CD4-positive, CD25-positive, alpha-beta regulatory T cell (primary cell): Measurements from ENCODE around the gene FAM229A. TPM values are rescaled to one million over a fixed set of nuclear protein-coding genes. Genes with fewer than 3 reads are reported as not detected.
"Not testable (repeated sequence)": the region's sequence is repeated elsewhere in the genome, so short reads cannot be mapped to it uniquely, and the experiment has no call there.

Experiments used
- ATAC-seq, 2 donors: fragments of 150-1000 bp; cut with Tn5 transposase; one replicate each; pipeline ENCODE4 v1.10.0; 2021; ENCODE audit warnings: low read depth in 2 of 2, moderate number of reproducible peaks in 2 of 2, moderate library complexity in 1 of 2
- DNase-seq, 3 donors: peaks; one replicate each; pipeline versions ENCODE4 v3.0.0 to v3.0.0-alpha.2; 2012 to 2022; ENCODE audit warnings: mixed read lengths in 1 of 3
- H3K27ac ChIP-seq: one replicate; pipeline ENCODE4 v1.7.0; 2013; ENCODE audit warnings: mild to moderate bottlenecking, low read length; ENCODE audit not compliant: insufficient read depth, poor library complexity, severe bottlenecking
- H3K27me3 ChIP-seq: one replicate; pipeline ENCODE4 v1.7.0; 2013; ENCODE audit warnings: low read length; ENCODE audit not compliant: control insufficient read depth, insufficient read depth
- H3K36me3 ChIP-seq: one replicate; pipeline ENCODE4 v1.7.0; 2013; ENCODE audit warnings: mild to moderate bottlenecking, low read length, moderate library complexity; ENCODE audit not compliant: control insufficient read depth, insufficient read depth
- H3K4me1 ChIP-seq: 2 replicates; pipeline ENCODE4 v1.7.0; 2013; ENCODE audit warnings: mild to moderate bottlenecking, low read length; ENCODE audit not compliant: insufficient read depth, control insufficient read depth, poor library complexity, severe bottlenecking
- H3K4me3 ChIP-seq: one replicate; pipeline ENCODE4 v1.7.0; 2013; ENCODE audit warnings: low read depth, mild to moderate bottlenecking, low read length, moderate library complexity
- H3K9me3 ChIP-seq, 2 experiments: 1 replicate in 1 of 2; 2 replicates in 1 of 2; pipeline ENCODE4 v1.7.0; 2013; ENCODE audit warnings: low read length in 2 of 2, mild to moderate bottlenecking in 1 of 2, moderate library complexity in 1 of 2; ENCODE audit not compliant: control insufficient read depth in 2 of 2
- H3K27ac Mint-ChIP-seq, 3 donors: one replicate each; pipeline ENCODE4 v1.8.0; 2020 to 2022; ENCODE audit warnings: mild to moderate bottlenecking in 3 of 3, mixed read lengths in 3 of 3, moderate library complexity in 2 of 3
- H3K27me3 Mint-ChIP-seq: one replicate; pipeline ENCODE4 v1.8.0; 2022; ENCODE audit warnings: mild to moderate bottlenecking, mixed read lengths
- H3K36me3 Mint-ChIP-seq: one replicate; pipeline ENCODE4 v1.8.0; 2020; ENCODE audit warnings: mixed read lengths
- H3K4me1 Mint-ChIP-seq, 4 donors: one replicate each; pipeline ENCODE4 v1.8.0; 2020 to 2022; ENCODE audit warnings: mixed read lengths in 4 of 4, mild to moderate bottlenecking in 1 of 4
- H3K4me3 Mint-ChIP-seq, 4 donors: one replicate each; pipeline ENCODE4 v1.8.0; 2020 to 2022; ENCODE audit warnings: mild to moderate bottlenecking in 4 of 4, mixed read lengths in 4 of 4, moderate library complexity in 3 of 4
- H3K9me3 Mint-ChIP-seq, 7 donors: one replicate each; pipeline ENCODE4 v1.8.0; 2020 to 2022; ENCODE audit warnings: mixed read lengths in 7 of 7, mild to moderate bottlenecking in 3 of 7, moderate library complexity in 2 of 7
- polyA plus RNA-seq, 4 donors: library from polyadenylated mRNA; unstranded; fragments of 300-500 nt; fragmentation: Illumina TruSeq; gene quantifications; one replicate each; pipeline ENCODE4 v1.2.3, GENCODE V29; 2021
- total RNA-seq: library from RNA; stranded (reverse); gene quantifications from one replicate; pipeline ENCODE4 v1.2.3, GENCODE V29; 2022

Gene FAM229A
- total and polyA plus RNA-seq, 5 donors from 2014 or later: 0.14 to 43.2 (median 0.31) TPM; not detected in 2

DNA sequence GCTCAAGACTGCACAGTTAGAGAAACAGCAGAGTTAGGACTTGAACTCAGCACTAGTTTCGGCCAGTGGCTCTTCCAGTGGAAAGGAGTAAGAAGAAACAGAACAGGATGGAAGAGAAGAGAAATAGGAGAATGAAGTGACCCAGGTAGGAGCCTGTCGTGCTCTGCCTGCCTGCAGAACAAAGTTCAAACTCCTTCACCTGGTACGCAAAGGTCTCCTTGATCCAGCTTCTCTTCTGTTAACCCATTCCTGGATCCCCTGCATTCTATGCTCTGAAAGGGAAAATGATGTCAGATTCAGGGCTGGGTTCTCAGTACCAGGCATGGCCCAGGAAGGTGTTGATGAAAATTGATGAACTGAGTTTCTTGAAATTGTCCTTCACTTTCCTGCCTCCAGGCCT lies 3.9 kb downstream of the FAM229A start:
- no peak for ATAC-seq
- no peak overlapping the region for H3K4me3 Mint-ChIP-seq

DNA sequence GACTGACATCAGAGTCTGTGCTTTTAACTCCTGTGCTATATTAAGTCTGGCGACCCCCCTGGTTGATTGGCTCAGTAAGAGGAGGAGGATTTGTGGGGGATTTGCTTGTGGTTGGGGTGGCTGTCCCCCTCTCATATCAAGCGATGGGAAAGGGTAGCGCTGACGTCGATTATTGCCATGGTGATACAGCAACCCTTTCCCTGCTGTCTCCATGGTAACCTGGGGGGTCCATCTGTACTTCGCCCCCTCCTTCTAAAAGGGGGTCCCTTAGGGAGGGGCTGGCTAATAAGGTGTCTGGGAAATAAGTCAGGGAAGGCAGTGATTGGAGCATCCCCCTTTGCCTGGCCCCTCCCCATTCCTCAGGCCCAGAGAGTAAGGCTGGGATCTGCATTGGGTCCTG lies 4.7 kb downstream of the FAM229A start:
- no peak for ATAC-seq
- H3K9me3 Mint-ChIP-seq: no peaks in the 10 kb centered on the region
- H3K4me1 ChIP-seq: peaks cover 21% of the 10 kb centered on the region
- no peak overlapping the region for H3K27ac Mint-ChIP-seq
- H3K36me3 Mint-ChIP-seq: peaks cover 13% of the 10 kb centered on the region
- no peaks in the 10 kb centered on the region for H3K27me3 ChIP-seq
- no peak overlapping the region for H3K4me3 ChIP-seq
- no peak overlapping the region for H3K4me3 Mint-ChIP-seq
- H3K27ac ChIP-seq: no peak overlapping the region
- peaks cover 12% of the 10 kb centered on the region for H3K27me3 Mint-ChIP-seq
- H3K36me3 ChIP-seq: no peaks in the 10 kb centered on the region
- H3K9me3 ChIP-seq: no peaks in the 10 kb centered on the region
- peaks cover 0 to 38% (median 20%) of the 10 kb centered on the region in 4 donors for H3K4me1 Mint-ChIP-seq
- no peak for DNase-seq

More for the DNA sequence above, 3.9 kb downstream of the FAM229A start:
- Histone ChIP-seq H3K36me3 (no peaks in the 10 kb centered on the region), H3K4me1 (peaks cover 21% of the 10 kb centered on the region), H3K9me3 (no peaks in the 10 kb centered on the region), H3K4me3 (no peak overlapping the region), H3K27me3 (no peaks in the 10 kb centered on the region), H3K27ac (no peak overlapping the region)
- Mint-ChIP-seq H3K27ac (no peak overlapping the region), H3K36me3 (peaks cover 20% of the 10 kb centered on the region), H3K9me3 (no peaks in the 10 kb centered on the region), H3K4me1 (peaks cover 0 to 36% (median 22%) of the 10 kb centered on the region in 4 donors), H3K27me3 (peaks cover 13% of the 10 kb centered on the region)
- no peak for DNase-seq

DNA sequence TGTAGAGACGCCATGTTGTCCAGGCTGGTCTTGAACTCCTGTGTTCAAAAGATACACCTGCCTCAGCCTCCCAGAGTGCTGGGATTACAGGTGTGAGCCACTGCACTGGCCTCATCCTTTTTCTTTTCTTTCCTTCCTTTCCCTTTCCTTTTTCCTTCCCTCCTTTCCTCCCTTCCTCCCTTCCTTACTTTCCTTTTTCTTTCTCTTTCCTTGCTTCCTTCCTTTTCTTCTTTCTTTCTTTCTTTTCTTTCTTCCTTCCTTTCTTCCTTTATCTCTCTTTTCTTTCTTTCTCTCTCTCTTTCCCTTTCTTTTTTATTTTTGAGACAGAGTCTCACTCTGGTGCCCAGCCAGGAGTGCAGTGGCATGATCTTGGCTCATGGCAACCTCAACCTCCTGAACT lies 5.8 kb downstream of the FAM229A start:
- Histone ChIP-seq H3K36me3 (no peaks in the 10 kb centered on the region), H3K27ac (no peak overlapping the region), H3K4me1 (peaks cover 21% of the 10 kb centered on the region), H3K4me3 (no peak overlapping the region), H3K9me3 (no peaks in the 10 kb centered on the region), H3K27me3 (no peaks in the 10 kb centered on the region)
- DNase-seq: no peak
- peak overlapping the region in 1 of 4 donors; percentile 47 for H3K4me3 Mint-ChIP-seq
- H3K9me3 Mint-ChIP-seq: no peaks in the 10 kb centered on the region
- H3K36me3 Mint-ChIP-seq: peaks cover 10% of the 10 kb centered on the region
- no peak overlapping the region for H3K27ac Mint-ChIP-seq
- H3K27me3 Mint-ChIP-seq: peaks cover 8% of the 10 kb centered on the region
- peaks cover 0 to 39% (median 17%) of the 10 kb centered on the region in 4 donors for H3K4me1 Mint-ChIP-seq
- no peak for ATAC-seq

DNA sequence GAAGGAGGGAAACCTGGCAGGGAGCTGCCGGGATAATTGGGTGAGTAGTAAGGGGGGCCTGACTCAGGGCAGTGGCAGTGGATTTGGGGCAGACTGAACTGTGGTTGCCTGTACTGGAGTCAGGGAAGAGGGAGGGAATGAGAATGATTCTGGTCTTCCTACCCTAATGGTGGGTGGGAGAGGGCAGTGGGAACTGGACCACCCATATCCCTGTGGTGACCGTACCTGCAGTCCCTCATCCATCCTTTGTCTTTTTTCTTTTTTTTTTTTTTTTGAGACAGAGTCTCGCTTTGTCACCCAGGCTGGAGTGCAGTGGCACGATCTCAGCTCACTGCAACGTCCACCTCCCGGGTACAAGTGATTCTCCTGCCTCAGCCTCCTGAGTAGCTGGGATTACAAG lies 6.5 kb downstream of the FAM229A start:
- H3K4me1 ChIP-seq: peaks cover 19% of the 10 kb centered on the region
- DNase-seq, H3K9me3 Mint-ChIP-seq: not testable (repeated sequence)

DNA sequence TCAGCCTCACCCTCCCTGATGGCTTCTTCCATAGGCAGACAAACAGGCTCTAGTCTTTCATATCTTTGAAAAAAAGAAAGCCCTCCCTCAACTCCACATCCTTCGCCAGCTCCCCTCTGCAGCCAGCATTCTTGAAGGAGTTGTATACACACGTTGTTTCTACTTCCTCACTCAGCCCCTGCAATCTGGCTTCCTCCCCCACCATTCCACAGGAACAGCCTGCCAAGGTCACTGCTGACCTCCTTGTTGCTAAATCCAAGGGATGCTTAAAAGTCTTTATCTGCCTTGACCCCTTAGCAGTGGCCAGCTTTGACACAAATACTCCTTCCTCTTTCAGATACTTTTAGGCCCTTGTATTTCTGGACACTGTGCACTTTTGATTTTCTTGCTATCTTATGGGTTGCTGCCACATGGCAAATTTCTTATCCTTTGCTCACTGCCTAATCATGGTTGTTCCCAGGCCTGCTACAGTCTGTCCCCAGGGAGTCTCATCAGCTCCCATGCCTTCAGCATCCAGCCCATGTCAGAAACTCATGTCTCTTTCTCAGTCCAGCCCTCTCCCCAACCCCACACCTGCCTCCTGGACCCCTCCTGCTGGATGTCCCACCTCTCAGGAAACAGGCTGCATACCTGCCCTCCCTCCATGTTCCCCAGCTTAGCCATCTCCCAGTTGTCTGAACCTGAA lies 8.3 kb downstream of the FAM229A start:
- no peaks in the 10 kb centered on the region for H3K9me3 ChIP-seq
- no peaks in the 10 kb centered on the region for H3K27me3 ChIP-seq
- Mint-ChIP-seq H3K36me3 (peaks cover 10% of the 10 kb centered on the region), H3K4me3 (peak overlapping the region; percentile 23 to 83 (median 74)), H3K27me3 (no peaks in the 10 kb centered on the region), H3K27ac (peak overlapping the region; percentile 32 to 91 (median 57)), H3K4me1 (peaks cover 0 to 43% (median 18%) of the 10 kb centered on the region in 4 donors), H3K9me3 (no peaks in the 10 kb centered on the region)
- no peak overlapping the region for H3K4me3 ChIP-seq
- no peak overlapping the region for H3K27ac ChIP-seq
- H3K36me3 ChIP-seq: no peaks in the 10 kb centered on the region
- ATAC-seq: no peak
- H3K4me1 ChIP-seq: peaks cover 15% of the 10 kb centered on the region
- no peak for DNase-seq

More for the DNA sequence above, 6.5 kb downstream of the FAM229A start:
- not testable (repeated sequence) for H3K27me3 ChIP-seq, H3K4me3 Mint-ChIP-seq, H3K27me3 Mint-ChIP-seq, H3K36me3 Mint-ChIP-seq, H3K9me3 ChIP-seq, H3K36me3 ChIP-seq, H3K27ac ChIP-seq, H3K4me3 ChIP-seq, H3K27ac Mint-ChIP-seq, ATAC-seq
- H3K4me1 Mint-ChIP-seq: peaks cover 0 to 40% (median 16%) of the 10 kb centered on the region in 4 donors

DNA sequence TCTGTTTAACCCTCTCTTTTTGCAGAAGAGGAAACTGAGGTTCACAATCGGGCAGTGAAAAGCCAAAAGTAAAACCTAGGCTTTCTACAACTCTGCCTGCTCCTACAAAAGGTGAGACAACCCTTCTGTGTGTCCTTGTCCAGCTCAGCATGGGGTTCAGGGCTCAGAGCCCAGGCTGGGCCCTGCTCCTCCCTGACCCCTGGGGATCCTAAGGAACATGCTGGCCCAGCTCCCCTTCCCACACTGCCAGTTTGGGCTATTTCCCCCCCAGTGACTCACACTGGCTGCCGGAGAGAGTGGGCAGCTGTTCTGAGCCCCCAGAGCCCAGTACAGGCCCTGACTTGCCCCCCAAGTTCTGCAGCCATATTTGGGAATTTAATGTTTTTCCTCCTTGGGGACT lies 8.9 kb downstream of the FAM229A start:
- no peaks in the 10 kb centered on the region for H3K27me3 ChIP-seq
- H3K9me3 Mint-ChIP-seq: no peaks in the 10 kb centered on the region
- peak overlapping the region; percentile 58 to 83 (median 69) for H3K4me3 Mint-ChIP-seq
- no peak overlapping the region for H3K27ac ChIP-seq
- H3K9me3 ChIP-seq: no peaks in the 10 kb centered on the region
- no peaks in the 10 kb centered on the region for H3K36me3 ChIP-seq
- no peak for ATAC-seq
- peak overlapping the region in 2 of 3 donors; percentile 42 to 57 for H3K27ac Mint-ChIP-seq
- peaks cover 15% of the 10 kb centered on the region for H3K4me1 ChIP-seq
- H3K36me3 Mint-ChIP-seq: peaks cover 10% of the 10 kb centered on the region
- no peak overlapping the region for H3K4me3 ChIP-seq
- no peak for DNase-seq
- H3K27me3 Mint-ChIP-seq: no peaks in the 10 kb centered on the region
- H3K4me1 Mint-ChIP-seq: peaks cover 0 to 49% (median 21%) of the 10 kb centered on the region in 4 donors

DNA sequence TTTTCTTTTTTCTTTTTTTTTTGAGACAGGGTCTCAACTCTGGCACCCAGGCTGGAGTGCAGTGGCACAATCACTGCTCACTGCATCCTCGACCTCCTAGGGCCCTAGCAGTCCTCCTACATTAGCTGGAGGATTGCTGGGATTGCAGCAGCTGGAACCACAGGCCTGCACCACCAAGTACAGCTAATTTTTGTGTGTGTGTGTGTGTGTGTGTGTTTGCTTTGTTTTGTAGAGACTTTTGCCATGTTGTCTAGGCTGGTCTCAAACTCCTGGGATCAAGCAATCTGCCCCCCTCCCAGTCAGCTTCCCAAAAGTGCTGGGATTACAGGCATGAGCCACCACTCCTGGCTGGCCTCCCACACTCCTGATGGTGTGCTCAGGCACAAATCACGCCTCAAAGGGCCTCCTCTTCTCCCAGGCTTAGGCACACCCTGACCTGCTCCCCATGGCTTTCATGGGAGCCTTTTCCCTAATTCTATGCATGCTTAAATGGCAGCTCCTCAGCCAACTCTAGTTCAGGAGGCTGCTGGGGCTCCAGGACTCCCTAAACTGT lies 9.4 kb downstream of the FAM229A start:
- H3K4me3 Mint-ChIP-seq: peak overlapping the region; percentile 72 to 88 (median 80)
- no peaks in the 10 kb centered on the region for H3K9me3 ChIP-seq
- H3K27me3 Mint-ChIP-seq: no peaks in the 10 kb centered on the region
- peak overlapping the region in 2 of 3 donors; percentile 42 to 44 for H3K27ac Mint-ChIP-seq
- H3K4me3 ChIP-seq: no peak overlapping the region
- DNase-seq: no peak
- H3K36me3 ChIP-seq: no peaks in the 10 kb centered on the region
- H3K9me3 Mint-ChIP-seq: no peaks in the 10 kb centered on the region
- peaks cover 10% of the 10 kb centered on the region for H3K36me3 Mint-ChIP-seq
- no peak for ATAC-seq
- H3K27me3 ChIP-seq: no peaks in the 10 kb centered on the region
- H3K4me1 ChIP-seq: peaks cover 15% of the 10 kb centered on the region
- no peak overlapping the region for H3K27ac ChIP-seq
- H3K4me1 Mint-ChIP-seq: peaks cover 0 to 54% (median 23%) of the 10 kb centered on the region in 4 donors
